Measurements from ENCODE around the gene GIPC1.
"Not testable (repeated sequence)": the region's sequence is repeated elsewhere in the genome, so short reads cannot be mapped to it uniquely, and the experiment has no call there.

GIPC1 gene

DNA sequence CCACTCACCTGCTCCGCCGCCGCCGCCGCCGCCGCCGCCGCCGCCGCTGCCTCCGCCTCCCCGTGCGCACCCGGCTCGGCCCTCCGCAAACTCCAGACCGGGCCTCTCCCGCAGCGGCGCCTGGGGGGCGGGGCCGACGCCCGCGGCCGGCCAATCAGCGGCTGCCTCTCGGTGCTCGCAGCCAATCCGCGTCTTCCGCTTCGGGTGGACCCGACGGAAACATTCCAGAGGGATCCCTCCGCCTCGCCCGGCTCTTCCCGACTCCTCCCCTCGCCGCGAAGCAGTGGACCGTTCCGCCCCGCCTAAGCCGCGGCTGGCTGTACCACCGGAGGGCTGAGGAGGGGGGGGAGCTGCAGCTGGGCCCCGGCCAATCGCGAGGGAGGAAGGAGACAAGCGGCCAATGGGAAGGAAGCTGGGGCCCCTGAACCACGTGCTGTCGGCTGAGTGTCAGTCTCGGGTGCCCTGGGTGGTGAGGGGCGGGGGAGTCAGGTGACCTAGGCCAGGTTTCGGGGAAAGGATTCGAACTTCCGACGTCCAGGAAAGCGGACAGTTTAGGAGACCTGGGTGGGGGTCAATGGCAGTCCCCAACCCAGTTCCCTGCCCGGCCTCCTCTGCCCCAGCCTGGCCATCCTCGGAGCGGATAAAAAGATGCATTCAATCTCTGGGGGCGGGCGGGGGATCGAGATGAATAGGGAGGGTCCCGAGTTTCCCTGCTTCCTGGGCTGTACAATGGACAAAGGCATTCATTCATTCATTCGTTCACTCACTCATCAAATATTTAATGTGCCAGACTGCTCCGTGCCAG, at the start of gene GIPC1:
Gene GIPC1 (minus strand): TSS at position 99 of the 805 bp plus-strand sequence. CDS start 13,151 bp downstream, outside the sequence.
- DNase-seq = peak; percentile 97 to 99

GRCh38 chr19:14545716-14546082, 49.8 kb upstream of the GIPC1 start:
- DNase-seq = no peak

DNA sequence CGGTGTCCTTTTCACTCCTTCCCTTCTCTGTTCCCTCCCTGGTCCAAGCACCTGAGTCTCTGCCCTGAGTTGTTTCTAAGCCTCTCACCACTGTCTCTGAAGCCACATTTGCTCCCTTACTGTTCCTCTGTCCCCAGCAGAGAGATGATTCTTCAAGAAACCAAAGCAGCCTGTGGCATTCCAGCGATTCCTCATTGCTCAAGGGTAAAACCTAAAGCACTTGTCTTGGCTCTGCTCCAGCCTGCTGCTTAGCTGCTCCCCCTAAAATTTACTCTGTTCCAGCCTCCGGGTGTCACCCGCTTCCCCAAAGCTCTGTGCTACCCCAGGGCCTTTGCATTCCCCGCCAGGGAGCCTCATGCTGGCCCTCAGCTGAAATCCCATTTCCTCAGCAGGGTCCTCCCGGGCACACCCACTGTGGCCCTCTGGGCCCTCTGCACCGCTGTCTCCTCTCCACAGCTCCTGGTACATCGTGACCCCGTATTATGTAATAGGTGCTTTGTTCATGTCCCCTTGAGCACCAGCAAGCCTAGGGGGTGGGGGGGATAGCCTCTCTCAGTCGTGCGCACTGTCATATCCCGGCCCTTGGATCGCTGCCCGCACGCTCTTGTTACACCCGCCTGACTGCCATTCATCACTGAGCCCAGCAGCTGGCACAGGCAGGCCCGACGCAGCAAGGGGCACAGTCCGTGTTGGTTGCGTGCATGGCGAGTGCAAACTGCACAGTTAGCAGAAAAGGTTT, 49.2 kb upstream of the GIPC1 start:
- peak; percentile 68 to 86 for DNase-seq

DNA sequence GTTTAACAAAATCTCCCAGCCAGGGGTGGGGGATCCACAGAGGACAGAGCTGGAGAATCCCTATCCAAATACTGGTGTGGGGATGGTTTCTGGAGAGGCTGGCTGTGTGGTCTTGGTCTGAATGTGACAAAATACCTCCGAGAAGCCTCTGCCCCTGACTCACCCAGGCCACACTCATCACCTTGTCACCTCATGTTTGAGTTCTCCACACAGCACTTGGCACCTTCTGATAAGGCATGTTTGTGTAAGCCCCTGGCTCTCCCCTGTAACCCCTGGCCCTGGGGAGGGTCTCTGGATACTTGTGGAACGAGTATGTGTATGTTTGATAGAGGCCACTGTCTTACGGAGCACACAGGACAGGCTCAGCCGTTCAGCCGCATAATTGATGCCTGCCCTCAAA, 48.1 kb upstream of the GIPC1 start:
- no peak for DNase-seq

GRCh38 chr19:14542711-14543328, 46.9 kb upstream of the GIPC1 start:
- DNase-seq = no peak

- DNase-seq = not testable (repeated sequence)
Measured at GRCh38 chr19:14541979-14542378, 46.1 kb upstream of the GIPC1 start.

- DNase-seq = no peak
Measured at GRCh38 chr19:14540741-14541525, 45.0 kb upstream of the GIPC1 start.

- no peak for DNase-seq
Measured at GRCh38 chr19:14536926-14537692, 41.2 kb upstream of the GIPC1 start.

DNA sequence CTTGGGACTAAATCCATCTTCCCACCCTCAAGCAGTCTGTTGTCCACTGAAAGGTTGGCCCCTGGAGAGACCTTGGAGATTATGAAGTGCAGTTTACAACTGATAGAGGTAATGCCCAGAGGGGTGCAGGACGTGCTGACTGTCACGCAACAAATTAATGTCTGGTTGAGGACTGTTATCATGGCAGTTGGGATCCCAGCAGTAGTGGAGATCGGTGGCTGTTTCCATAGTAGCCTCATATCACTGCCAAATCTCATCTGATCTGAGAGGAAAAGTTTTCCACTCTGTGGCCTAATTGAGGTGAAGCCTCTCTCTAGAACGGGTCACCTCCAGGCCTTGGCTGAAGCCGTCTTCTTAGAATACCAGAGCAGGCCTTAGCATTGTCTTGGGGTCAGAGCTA, 37.5 kb upstream of the GIPC1 start:
- no peak for DNase-seq

- no peak for DNase-seq
Measured at GRCh38 chr19:14530506-14530905, 34.6 kb upstream of the GIPC1 start.

DNA sequence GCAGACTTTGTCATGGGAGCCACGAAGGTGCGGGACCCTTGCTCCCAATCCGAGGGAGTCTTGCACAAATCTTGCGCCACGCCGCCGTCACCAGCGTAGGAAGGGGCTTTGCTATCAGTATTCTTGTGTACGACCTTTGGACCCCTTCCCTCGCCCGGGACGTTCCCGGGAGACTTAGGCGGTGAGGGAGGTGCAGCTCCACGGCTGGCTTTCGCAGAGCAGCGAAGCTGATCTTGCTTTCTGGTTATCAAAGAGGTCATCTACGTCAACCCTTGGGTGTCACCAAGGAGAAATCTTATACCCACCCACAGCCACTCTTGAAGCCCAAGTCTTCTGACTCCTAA, 34.0 kb upstream of the GIPC1 start:
- no peak for DNase-seq

DNA sequence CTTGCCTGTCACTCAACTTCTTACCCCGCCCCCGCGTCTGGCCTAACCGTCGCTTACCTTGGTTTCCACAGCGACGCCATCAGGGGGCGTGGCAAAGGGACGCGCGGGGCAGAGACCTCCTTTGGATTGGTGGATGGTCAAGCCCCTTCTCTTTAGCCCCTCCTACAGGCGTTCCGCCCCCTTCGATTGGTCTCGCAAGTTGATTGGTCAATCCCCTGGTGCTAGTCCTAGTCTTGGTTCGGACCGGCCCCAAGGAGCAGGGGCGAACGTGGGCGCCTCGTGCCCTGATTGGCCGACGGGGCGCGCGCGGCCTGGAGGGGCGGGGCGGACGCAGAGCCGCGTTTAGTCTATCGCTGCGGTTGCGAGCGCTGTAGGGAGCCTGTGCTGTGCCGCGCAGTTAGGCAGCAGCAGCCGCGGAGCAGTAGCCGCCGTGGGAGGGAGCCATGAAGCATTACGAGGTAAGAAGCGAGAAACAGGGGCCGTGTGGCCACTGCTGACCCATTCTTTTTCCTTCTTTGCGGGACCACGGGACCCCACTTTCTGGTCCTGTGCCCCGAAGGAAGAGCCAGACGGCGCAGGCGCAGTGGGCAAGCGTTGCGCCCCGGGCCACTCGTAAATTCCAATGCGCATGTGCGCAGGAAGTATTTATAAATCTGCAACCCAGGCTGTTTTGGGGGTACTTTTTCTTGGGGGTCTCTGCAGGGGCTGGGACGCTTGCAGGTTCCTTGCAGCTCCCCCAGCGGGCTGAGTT, 33.5 kb upstream of the GIPC1 start, which contains the start of gene TECR:
Gene TECR (plus strand): TSS at position 341 of the 751 bp plus-strand sequence. CDS start 103 bp downstream, at position 444.
- DNase-seq = peak; percentile 100

- no peak for DNase-seq
Measured at GRCh38 chr19:14528419-14529253, 32.7 kb upstream of the GIPC1 start.

DNA sequence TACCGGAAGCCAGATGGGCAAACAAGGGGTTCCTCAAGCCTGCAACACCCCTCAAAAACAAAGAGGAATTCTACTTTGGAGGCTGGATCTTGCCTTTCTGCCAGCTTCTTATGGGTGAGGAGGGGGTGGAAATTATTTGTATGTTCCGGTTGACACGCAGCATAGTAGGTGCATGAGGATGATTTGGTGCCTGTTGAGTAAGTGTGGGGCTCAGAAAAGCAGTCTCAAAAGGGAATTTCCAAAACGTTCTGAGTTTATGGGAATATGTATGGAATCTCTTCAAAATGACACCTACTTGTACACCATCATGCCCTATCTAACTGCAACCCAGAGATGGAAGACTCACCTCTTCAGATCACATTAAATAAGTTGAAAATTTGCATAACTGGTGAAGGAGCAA, 30.5 kb upstream of the GIPC1 start:
- no peak for DNase-seq

- DNase-seq = no peak
Measured at GRCh38 chr19:14525729-14526128, 29.8 kb upstream of the GIPC1 start.

DNA sequence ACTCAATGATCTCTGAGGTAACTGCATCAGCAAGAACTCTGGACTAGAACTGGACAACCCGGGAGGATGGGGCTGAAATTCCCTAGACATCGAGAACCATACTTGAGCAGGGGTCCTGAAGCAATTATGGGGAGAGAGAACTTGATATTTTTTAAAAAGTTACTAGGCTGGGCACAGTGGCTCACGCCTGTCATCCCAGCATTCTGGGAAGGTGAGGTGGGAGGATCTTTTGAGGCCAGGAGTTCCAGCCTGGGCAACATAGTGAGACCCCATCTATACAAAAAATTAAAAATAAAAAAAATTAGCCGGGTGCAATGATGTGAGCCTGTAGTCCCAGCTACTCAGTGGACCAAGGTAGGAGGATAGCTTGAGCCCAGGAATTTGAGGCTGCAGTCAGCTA, 24.6 kb upstream of the GIPC1 start:
- no peak for DNase-seq

DNA sequence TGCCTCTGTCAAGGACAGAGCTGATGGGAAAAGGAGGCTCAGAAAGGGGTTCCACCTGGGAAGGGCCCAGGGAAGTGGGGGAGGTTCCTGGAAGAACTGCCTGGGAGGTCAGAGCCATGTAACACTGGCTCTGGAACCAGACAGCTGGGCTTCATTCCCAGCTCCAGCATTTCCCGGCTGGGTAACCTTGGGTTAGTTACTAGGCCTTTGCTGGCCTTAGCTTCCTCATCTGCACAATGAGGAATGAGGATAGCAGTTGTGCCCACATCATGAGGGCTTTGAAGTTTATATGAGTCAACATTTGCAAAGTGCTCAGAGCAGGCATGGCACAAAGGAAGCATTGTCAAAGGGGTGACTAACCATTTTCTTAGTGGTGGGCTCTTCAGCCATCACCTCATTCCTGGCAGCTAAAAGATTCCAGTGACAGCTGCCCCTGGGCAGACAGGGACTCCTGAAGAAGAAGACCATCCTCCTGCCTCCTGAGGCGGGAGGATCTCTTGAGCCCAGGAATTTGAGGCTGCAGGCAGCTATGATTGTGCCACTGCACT, 24.0 kb upstream of the GIPC1 start:
- DNase-seq = no peak

DNA sequence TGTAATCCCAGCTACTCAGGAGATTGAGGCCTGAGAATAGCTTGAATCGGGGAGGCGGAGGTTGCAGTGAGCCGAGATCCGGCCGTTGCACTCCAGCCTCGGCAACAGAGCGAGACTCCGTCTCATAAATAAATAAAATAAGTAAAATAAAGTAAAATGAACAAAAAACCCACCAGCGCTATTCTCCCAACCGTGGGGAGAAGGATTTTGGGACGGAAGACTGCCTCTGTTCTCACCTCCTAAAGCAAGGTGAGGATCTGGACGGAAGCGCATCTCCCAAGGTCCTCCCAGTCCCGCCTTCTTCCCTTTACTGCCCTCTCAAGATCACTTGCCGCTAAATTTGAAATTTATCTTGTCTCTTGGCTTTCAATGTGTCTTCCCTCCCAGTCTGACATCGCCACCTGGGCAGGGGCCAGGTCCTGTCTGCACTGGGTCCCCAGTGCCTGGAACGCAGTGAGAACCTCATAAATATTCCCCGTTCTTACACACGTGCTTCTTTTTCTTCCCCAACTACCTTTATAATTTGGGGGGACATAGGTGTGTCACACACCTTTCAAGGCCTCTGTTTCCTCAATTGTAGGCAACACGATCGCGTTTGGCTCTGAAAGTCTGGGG, 23.4 kb upstream of the GIPC1 start:
- no peak for DNase-seq

DNA sequence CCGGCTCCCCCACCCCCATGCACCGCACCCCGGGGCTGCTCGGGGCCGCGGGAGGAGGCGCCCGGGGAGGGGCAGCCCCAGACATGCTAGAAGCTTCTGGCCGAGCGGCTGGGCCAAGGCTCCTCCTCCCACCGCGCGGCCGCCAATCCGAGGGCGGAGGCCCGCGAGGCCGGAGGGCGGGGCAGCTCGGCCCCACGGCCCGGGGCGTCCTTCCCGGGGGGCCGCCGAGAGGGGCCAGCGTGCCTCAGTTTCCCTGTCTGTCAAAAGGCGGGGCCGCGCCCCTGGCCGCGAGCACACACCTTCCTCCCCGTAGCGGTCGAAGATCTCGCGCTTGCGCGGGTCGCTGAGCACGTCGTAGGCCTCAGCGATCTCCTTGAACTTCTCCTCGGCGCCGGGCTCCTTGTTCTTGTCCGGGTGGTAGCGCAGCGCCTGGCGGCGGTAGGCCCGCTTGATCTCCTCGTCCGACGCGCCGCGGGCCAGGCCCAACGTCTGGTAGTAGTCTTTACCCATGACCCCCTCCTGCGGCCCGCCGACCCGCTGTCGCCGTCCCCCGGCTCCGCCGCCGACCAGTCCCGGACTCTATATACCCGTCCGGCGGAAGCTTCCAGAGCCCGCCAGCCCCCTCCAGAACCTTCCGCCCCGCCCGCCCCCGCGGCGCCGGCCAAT, 22.0 kb upstream of the GIPC1 start, which contains the start of gene DNAJB1:
Gene DNAJB1 (minus strand): TSS at position 558 of the 666 bp plus-strand sequence. CDS start 48 bp downstream, at position 510.
- peak; percentile 75 to 88 for DNase-seq

Measured in NCI-H446 (cell line).